Esophagus (tissue), 2 donors: ENCODE data around the gene ATG5. TPM values are rescaled to one million over a fixed set of nuclear protein-coding genes. Genes with fewer than 3 reads are reported as not detected.

Experiments used
- H3K27ac ChIP-seq, 2 donors: one replicate each; pipeline ENCODE4 v1.5.1; 2013; ENCODE audit warnings: low read depth in 2 of 2, mild to moderate bottlenecking in 2 of 2, inconsistent platforms in 1 of 2, low read length in 1 of 2, moderate library complexity in 1 of 2
- H3K27me3 ChIP-seq, 2 donors: one replicate each; pipeline ENCODE4 v1.6.1; 2013; ENCODE audit warnings: low read length in 2 of 2, control low read depth in 1 of 2, mild to moderate bottlenecking in 1 of 2; ENCODE audit not compliant: insufficient read depth in 2 of 2, control insufficient read depth in 1 of 2
- H3K36me3 ChIP-seq, 2 donors: one replicate each; pipeline ENCODE4 v1.6.1; 2013; ENCODE audit warnings: low read length in 1 of 2; ENCODE audit not compliant: control insufficient read depth in 2 of 2, insufficient read depth in 2 of 2
- H3K4me1 ChIP-seq, 2 donors: one replicate each; pipeline ENCODE4 v1.6.1; 2013; ENCODE audit warnings: low read length in 1 of 2; ENCODE audit not compliant: control insufficient read depth in 2 of 2, insufficient read depth in 2 of 2
- H3K4me3 ChIP-seq, 2 donors: one replicate each; pipeline ENCODE4 v1.5.1; 2013; ENCODE audit warnings: low read length in 2 of 2, mild to moderate bottlenecking in 2 of 2, low read depth in 1 of 2, moderate library complexity in 1 of 2
- H3K9me3 ChIP-seq, 2 donors: one replicate each; pipeline ENCODE4 v1.6.1; 2013; ENCODE audit warnings: mild to moderate bottlenecking in 2 of 2, low read depth in 1 of 2, low read length in 1 of 2, moderate library complexity in 1 of 2; ENCODE audit not compliant: control insufficient read depth in 2 of 2, insufficient read depth in 1 of 2
- WGBS, 2 donors: extraction: QIAGEN DNeasy Blood & Tissue Kit; methylation state at CpG; one replicate each; pipeline ENCODE4 v1.1.7; 2013; 5-methylcytosine and 5-hydroxymethylcytosine counted together
- polyA plus RNA-seq, 2 donors: library from polyadenylated mRNA; stranded (reverse); fragments of 200-250 nt; gene quantifications; one replicate each; pipeline ENCODE4 v1.2.3, GENCODE V29; 2013
- donor health status: healthy with polysubstance abuse.
- donor health status: Bipolar disorder and iron deficiency.

Gene ATG5
- polyA plus RNA-seq, 2 donors, result 9.1 to 12.5 TPM

DNA sequence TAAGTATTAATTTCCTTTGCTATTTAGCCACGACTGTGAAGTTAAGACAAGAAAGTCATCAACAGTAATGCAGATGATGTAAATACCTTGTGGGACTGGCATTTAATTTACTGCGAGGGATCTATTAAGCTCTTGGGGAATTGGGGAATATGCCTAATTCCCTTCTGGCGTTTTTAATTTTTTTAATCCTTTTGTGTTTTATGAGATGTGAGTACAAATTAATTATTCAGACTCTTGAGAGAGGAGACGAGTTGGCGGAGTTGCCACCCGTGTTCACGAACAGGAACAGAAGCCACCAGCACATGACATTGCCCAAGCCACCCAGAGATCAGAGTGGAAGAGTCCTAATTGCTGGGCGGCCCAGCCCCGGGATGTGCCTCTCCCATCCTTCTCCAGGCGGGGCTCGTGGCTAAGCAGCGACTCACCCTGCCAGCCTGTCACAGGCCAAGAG lies 34.4 kb upstream of the ATG5 start:
- Histone ChIP-seq H3K9me3 (no peaks in the 10 kb centered on the region), H3K36me3 (peaks cover 0 to 2% of the 10 kb centered on the region in 2 donors), H3K27ac (peak overlapping the region in 1 of 2 donors; percentile 18), H3K27me3 (peaks cover 0 to 5% of the 10 kb centered on the region in 2 donors), H3K4me1 (peaks cover 0 to 4% of the 10 kb centered on the region in 2 donors), H3K4me3 (peak overlapping the region; percentile 75 to 77)
- 17 to 23% methylated on average over 12 of the region's 12 CpGs for WGBS, 2 donors

DNA sequence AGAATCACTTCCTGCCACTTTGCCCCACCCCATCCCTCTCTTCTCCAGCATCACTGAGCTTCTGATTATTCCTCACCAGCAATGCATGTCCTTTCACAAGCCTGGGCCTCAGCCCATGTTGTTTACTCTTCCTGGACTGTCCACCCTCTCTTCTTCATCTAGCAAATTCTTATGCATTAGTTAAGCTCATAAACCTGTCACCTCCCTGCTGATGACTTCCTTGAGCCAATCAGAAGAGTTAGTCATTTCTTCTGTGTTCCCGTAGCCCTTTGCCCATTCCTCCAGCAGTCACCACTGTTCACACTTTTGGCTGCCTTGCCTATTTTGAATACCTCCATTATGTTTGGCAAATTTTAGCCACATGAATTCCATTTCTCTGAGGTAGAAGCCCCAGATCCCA lies 30.8 kb upstream of the ATG5 start:
- Histone ChIP-seq H3K4me3 (no peak overlapping the region), H3K27me3 (peaks cover 0 to 5% of the 10 kb centered on the region in 2 donors), H3K36me3 (no peaks in the 10 kb centered on the region), H3K4me1 (peaks cover 0 to 4% of the 10 kb centered on the region in 2 donors), H3K9me3 (no peaks in the 10 kb centered on the region), H3K27ac (peak overlapping the region in 1 of 2 donors; percentile 18)
- 72 to 81% methylated on average over 1 of the region's 1 CpG for WGBS, 2 donors

DNA sequence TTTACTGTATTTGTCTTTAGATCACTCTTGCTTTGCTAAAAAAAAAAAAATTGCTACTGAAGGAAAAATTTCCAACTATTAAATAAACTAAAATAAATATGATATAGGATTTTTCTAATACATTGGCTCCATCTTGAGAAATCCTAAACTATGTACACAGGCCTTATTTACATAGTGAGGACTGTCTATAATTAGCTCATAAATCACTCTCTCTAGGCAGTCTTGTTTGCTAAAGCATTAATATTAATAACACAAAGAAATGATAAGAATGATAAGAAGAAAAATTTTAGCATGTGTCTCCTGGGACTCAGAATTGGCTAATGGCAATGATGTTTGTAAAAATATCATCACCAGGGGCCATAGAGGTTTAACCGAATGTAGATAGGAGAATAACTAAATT lies 21.7 kb upstream of the ATG5 start:
- no peaks in the 10 kb centered on the region for H3K4me1 ChIP-seq
- 66 to 86% methylated on average over 1 of the region's 1 CpG for WGBS, 2 donors
- no peaks in the 10 kb centered on the region for H3K9me3 ChIP-seq
- no peak overlapping the region for H3K27ac ChIP-seq
- no peaks in the 10 kb centered on the region for H3K36me3 ChIP-seq
- H3K4me3 ChIP-seq, result no peak overlapping the region
- H3K27me3 ChIP-seq, result no peaks in the 10 kb centered on the region

DNA sequence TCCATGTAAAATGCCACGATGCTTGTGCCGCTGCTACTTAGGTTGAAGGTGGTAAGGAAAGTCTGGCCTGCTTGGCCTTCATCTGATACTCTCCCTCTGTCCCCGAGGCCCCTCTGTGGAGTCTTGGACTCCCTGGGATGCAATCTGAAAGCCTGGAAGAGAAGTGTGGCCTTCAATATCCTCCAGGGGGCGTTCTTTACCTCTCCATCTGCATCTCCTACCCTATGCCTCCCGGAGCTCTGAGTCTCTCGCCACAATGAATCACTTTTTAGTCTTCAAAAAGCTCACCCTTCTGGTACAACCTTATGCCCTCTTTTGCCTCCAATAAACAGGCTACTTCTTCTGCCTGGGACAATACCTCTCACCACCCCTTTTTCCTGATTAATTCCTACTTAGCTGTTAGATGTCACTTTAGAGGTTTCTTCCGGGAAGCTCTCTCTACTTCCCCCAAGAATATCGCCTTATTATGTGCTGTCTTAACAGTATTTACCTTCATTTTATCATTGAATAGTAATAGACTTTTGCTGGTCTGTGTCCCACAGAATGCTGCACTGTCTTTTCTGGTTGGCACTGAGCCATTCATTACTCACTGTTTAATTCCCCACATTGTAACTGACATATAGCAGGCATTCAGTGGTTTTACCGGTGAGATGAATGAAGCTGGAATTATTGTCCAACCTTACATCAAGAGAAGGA lies 13.9 kb upstream of the ATG5 start:
- no peaks in the 10 kb centered on the region for H3K27me3 ChIP-seq
- peak overlapping the region in 1 of 2 donors; percentile 45 for H3K27ac ChIP-seq
- H3K9me3 ChIP-seq, result no peaks in the 10 kb centered on the region
- no peaks in the 10 kb centered on the region for H3K36me3 ChIP-seq
- 14 to 18% methylated on average over 9 of the region's 9 CpGs for WGBS, 2 donors
- H3K4me3 ChIP-seq, result no peak overlapping the region
- H3K4me1 ChIP-seq, result no peaks in the 10 kb centered on the region

DNA sequence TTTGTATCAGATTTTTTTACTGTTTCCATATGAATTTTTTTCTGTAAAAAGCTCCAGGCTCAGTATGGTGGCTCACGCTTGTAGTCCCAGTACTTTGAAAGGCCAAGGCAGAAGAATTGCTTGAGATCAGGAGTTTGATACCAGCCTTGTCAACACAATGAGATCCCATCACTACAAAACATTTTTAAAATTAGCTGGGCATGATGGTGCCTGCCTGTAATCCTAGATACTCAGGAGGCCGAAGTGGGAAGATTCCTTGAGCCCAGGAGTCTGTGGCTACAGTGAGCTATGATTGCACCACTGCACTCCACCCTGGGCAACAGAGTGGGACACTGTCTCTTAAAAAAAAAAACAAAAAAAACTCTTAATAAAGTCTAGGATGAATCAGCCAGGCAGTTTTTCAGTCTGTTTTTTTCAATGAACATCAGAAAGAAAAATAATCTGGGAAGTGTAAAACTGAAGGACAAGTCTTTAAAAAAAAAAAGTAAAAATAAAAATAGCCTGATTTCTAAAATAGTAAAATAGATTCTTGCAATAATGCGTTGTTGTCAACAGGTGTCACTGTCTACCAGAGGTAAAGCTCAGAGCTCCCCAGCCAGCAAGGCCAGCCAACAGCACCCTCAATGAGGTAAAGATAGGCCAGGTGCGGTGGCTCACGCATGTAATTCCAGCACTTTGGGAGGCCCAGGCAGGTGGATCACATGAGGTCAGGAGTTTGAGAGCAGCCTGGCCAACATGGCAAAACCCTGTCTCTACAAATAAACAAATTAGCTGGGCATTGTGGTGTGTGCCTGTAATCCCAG lies 9.3 kb upstream of the ATG5 start:
- H3K27me3 ChIP-seq, result no peaks in the 10 kb centered on the region
- H3K27ac ChIP-seq, result no peak overlapping the region
- H3K4me1 ChIP-seq, result no peaks in the 10 kb centered on the region
- no peaks in the 10 kb centered on the region for H3K9me3 ChIP-seq
- 21 to 22% methylated on average over 5 of the region's 5 CpGs for WGBS, 2 donors
- no peak overlapping the region for H3K4me3 ChIP-seq
- H3K36me3 ChIP-seq, result no peaks in the 10 kb centered on the region

DNA sequence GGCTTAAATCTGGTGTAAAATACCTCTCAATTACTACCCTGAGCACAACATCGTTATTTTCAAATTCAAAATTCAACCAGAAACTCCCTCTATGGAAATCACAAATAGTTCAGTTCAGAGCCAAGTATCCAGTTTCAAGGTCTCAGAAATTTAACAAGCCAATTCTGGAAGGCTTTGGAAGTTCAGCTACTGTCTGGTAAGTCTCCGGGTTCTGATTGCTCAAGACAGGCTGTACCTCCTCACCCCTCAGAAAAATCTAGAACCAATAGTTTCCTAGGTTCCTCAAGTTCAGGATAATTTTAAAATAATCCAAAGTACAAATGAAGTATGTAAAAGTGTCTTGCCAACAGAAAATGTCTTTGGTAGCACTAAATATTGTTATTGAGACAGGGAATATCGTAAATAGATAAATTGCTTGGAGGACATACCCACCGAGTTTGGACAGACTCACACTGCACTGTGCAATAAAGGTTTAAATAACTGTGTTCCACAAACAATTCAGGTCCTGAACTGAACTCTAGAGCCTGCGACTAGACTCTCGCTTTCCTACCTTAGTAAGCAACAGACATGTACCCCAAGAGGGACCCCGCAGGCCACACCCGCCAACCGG lies 729 bp downstream of the ATG5 start:
- 2 to 4% methylated on average over 9 of the region's 9 CpGs for WGBS, 2 donors
- peak overlapping the region; percentile 84 to 85 for H3K4me3 ChIP-seq
- H3K4me1 ChIP-seq, result peaks cover 0 to 3% of the 10 kb centered on the region in 2 donors
- H3K36me3 ChIP-seq, result no peaks in the 10 kb centered on the region
- H3K27ac ChIP-seq, result peak overlapping the region; percentile 96 to 99
- H3K9me3 ChIP-seq, result no peaks in the 10 kb centered on the region
- H3K27me3 ChIP-seq, result no peaks in the 10 kb centered on the region

DNA sequence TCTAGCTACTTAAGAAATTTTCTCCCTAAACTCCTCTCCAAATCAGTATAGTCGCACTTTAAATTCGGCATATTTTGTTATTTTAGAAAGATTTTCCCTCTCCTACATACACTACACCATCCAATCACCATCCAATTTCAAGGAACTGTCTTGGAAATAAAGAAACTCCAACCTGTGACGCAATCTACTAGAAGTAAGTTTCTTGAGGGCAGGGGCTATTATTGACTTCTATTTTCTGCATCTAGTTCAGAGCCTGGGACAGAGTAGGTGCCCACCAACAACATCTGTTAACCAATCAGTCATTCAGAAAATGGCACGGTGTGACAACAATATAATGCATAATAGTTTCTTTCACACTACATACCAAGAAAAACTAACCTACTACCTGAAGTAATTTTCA lies 3.6 kb downstream of the ATG5 start:
- H3K9me3 ChIP-seq, result no peaks in the 10 kb centered on the region
- WGBS, 2 donors, result 95 to 97% methylated on average over 4 of the region's 4 CpGs
- no peaks in the 10 kb centered on the region for H3K36me3 ChIP-seq
- no peaks in the 10 kb centered on the region for H3K27me3 ChIP-seq
- peaks cover 0 to 3% of the 10 kb centered on the region in 2 donors for H3K4me1 ChIP-seq
- H3K4me3 ChIP-seq, result no peak overlapping the region
- no peak overlapping the region for H3K27ac ChIP-seq

DNA sequence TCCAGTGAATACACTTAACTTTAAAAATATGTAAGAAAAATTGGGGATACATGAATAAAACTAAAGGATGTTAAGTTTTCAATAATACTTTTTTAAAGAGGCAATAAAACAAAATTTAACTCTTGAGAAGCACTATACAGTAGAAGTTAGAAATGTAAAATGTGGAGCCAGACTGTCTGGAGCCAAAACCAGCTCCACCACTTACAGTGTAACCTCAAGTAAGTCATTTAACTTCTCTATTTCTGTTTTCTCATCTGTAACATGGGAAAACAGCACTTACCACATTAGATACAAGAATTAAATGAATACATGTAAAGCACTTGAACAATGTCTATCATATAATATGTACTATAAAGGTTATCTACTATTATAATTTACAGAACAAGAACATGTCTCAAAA lies 6.7 kb downstream of the ATG5 start:
- Histone ChIP-seq H3K9me3 (no peaks in the 10 kb centered on the region), H3K4me3 (no peak overlapping the region), H3K27ac (no peak overlapping the region), H3K27me3 (no peaks in the 10 kb centered on the region), H3K36me3 (peaks cover 2 to 5% of the 10 kb centered on the region in 2 donors), H3K4me1 (peaks cover 0 to 2% of the 10 kb centered on the region in 2 donors)

DNA sequence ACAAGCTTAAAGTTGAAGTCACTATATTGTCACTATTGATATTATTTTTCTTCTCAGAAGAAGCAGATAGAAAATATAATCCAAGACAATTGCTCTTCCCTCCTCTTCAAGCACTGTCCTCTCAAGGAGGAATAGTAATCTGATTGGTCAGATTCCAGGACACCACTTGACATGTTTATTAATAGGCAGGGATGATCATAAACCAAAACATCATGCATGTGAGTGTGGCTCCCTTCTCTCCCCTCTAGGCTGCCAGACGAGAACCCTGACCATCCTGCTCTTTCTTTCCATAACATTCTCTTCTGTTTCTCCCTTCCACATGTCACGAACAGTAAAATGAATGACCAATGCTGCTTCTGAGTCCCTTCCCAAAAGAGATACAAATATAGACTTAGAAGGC lies 7.5 kb downstream of the ATG5 start:
- 73 to 79% methylated on average over 2 of the region's 2 CpGs for WGBS, 2 donors
- peaks cover 2 to 5% of the 10 kb centered on the region in 2 donors for H3K36me3 ChIP-seq
- no peak overlapping the region for H3K4me3 ChIP-seq
- no peaks in the 10 kb centered on the region for H3K4me1 ChIP-seq
- H3K27ac ChIP-seq, result no peak overlapping the region
- no peaks in the 10 kb centered on the region for H3K27me3 ChIP-seq
- H3K9me3 ChIP-seq, result no peaks in the 10 kb centered on the region
